Measurements from ENCODE around the gene LSR.
A peak's percentile ranks its signal among the peaks of the same experiment; 100 is the strongest.

The LSR gene

DNA sequence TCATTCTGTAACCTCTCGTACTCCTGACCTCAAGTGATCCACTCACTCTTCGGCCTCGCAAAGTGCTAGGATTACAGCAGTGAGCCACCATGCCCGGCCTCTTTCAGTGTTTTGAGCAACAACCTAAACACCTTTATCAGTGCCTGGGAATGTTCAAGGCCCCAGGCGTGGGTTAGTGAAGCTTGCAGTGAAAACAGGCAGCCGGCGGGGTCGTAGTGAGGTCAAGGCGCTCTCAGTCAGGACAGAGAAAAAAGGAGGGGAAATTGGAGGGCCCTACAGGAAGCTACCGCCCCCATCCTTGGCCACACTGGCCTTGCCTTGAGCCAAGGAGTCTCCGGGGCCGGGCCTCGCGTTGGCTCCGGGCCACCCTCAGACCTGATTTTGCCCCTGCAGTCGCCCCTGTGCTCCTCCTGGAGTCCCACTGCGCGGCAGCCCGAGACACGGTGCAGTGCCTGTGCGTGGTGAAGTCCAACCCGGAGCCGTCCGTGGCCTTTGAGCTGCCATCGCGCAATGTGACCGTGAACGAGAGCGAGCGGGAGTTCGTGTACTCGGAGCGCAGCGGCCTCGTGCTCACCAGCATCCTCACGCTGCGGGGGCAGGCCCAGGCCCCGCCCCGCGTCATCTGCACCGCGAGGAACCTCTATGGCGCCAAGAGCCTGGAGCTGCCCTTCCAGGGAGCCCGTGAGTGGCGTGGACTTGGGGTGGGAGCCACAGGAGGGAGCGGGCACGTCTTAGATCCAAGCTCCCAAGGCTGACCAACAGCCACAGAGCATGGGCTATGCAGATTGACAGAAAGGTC lies 60.9 kb downstream of the LSR start:
- Histone ChIP-seq H3K36me3 (ENCODE audit: control insufficient read depth, insufficient read depth, low read length) (no peaks in the 10 kb centered on the region), H3K27ac (ENCODE audit: low read depth, low read length, severe bottlenecking) (peak overlapping the region; percentile 66), H3K9me3 (ENCODE audit: control insufficient read depth, low read length) (no peaks in the 10 kb centered on the region), H3K4me3 (ENCODE audit: extremely low read depth, insufficient read depth, low read length, poor library complexity, severe bottlenecking) (no peak overlapping the region), H3K4me1 (ENCODE audit: control insufficient read depth, insufficient read depth, low read length, poor library complexity, severe bottlenecking) (peaks cover 5% of the 10 kb centered on the region)
- WGBS, 2 experiments (ENCODE audit: insufficient coverage in 2 of 2) = 90 to 94% methylated on average over 35 to 45 of the region's 47 CpGs

GRCh38 chr19:35310331-35310730 lies 61.5 kb downstream of the LSR start:
- Histone ChIP-seq H3K36me3 (ENCODE audit: control insufficient read depth, insufficient read depth, low read length) (no peaks in the 10 kb centered on the region), H3K9me3 (ENCODE audit: control insufficient read depth, low read length) (no peaks in the 10 kb centered on the region)

GRCh38 chr19:35310811-35311465 lies 62.1 kb downstream of the LSR start:
- H3K4me3 ChIP-seq (ENCODE audit: extremely low read depth, insufficient read depth, low read length, poor library complexity, severe bottlenecking) = no peak overlapping the region
- H3K9me3 ChIP-seq (ENCODE audit: control insufficient read depth, low read length) = no peaks in the 10 kb centered on the region
- WGBS, 2 experiments (ENCODE audit: insufficient coverage in 2 of 2) = 90 to 91% methylated on average over 1 to 4 of the region's 10 CpGs
- no peaks in the 10 kb centered on the region for H3K36me3 ChIP-seq (ENCODE audit: control insufficient read depth, insufficient read depth, low read length)
- H3K4me1 ChIP-seq (ENCODE audit: control insufficient read depth, insufficient read depth, low read length, poor library complexity, severe bottlenecking) = peaks cover 5% of the 10 kb centered on the region
- H3K27ac ChIP-seq (ENCODE audit: low read depth, low read length, severe bottlenecking) = no peak overlapping the region

More at GRCh38 chr19:35310331-35310730, 61.5 kb downstream of the LSR start:
- H3K4me1 ChIP-seq (ENCODE audit: control insufficient read depth, insufficient read depth, low read length, poor library complexity, severe bottlenecking) = peaks cover 5% of the 10 kb centered on the region
- no peak overlapping the region for H3K27ac ChIP-seq (ENCODE audit: low read depth, low read length, severe bottlenecking)
- WGBS, 2 experiments (ENCODE audit: insufficient coverage in 2 of 2) = 94 to 99% methylated on average over 8 to 12 of the region's 12 CpGs
- no peak overlapping the region for H3K4me3 ChIP-seq (ENCODE audit: extremely low read depth, insufficient read depth, low read length, poor library complexity, severe bottlenecking)

GRCh38 chr19:35311901-35312665 lies 63.3 kb downstream of the LSR start:
- Histone ChIP-seq H3K4me3 (ENCODE audit: extremely low read depth, insufficient read depth, low read length, poor library complexity, severe bottlenecking) (no peak overlapping the region), H3K4me1 (ENCODE audit: control insufficient read depth, insufficient read depth, low read length, poor library complexity, severe bottlenecking) (peaks cover 1% of the 10 kb centered on the region), H3K9me3 (ENCODE audit: control insufficient read depth, low read length) (no peaks in the 10 kb centered on the region), H3K27ac (ENCODE audit: low read depth, low read length, severe bottlenecking) (no peak overlapping the region), H3K36me3 (ENCODE audit: control insufficient read depth, insufficient read depth, low read length) (no peaks in the 10 kb centered on the region)
- 85 to 90% methylated on average over 19 to 20 of the region's 21 CpGs for WGBS, 2 experiments (ENCODE audit: insufficient coverage in 2 of 2)

- no peak overlapping the region for H3K4me3 ChIP-seq (ENCODE audit: extremely low read depth, insufficient read depth, low read length, poor library complexity, severe bottlenecking)
- H3K9me3 ChIP-seq (ENCODE audit: control insufficient read depth, low read length) = no peaks in the 10 kb centered on the region
- no peaks in the 10 kb centered on the region for H3K4me1 ChIP-seq (ENCODE audit: control insufficient read depth, insufficient read depth, low read length, poor library complexity, severe bottlenecking)
- whole genome bisulfite sequencing, 2 experiments (ENCODE audit: insufficient coverage in 2 of 2) = 81 to 94% methylated on average over 5 to 7 of the region's 7 CpGs
- H3K36me3 ChIP-seq (ENCODE audit: control insufficient read depth, insufficient read depth, low read length) = no peaks in the 10 kb centered on the region
- no peak overlapping the region for H3K27ac ChIP-seq (ENCODE audit: low read depth, low read length, severe bottlenecking)
These were observed 64.8 kb downstream of the LSR start for GRCh38 chr19:35313587-35313986.

DNA sequence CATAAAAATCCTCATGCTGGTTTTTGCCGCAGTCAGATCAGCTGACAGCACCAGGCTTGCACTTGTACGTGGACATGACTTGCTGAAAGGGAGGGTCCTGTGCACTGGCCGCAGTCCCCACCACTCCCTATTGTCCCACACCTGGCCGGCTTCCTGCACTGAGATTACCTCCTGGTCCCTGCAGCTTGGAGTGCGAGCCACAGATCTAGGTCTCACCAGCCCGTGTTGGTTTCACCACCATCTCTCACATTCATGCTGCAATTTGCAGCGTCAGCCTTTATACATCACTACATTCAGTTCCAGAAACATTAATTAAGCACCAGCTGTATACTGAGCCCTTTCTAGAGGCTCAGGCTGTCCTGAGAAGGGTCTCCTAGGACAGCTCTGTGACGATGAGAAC lies 65.2 kb downstream of the LSR start:
- no peak overlapping the region for H3K27ac ChIP-seq (ENCODE audit: low read depth, low read length, severe bottlenecking)
- 83 to 96% methylated on average over 7 to 8 of the region's 8 CpGs for WGBS, 2 experiments (ENCODE audit: insufficient coverage in 2 of 2)
- H3K36me3 ChIP-seq (ENCODE audit: control insufficient read depth, insufficient read depth, low read length) = no peaks in the 10 kb centered on the region
- H3K9me3 ChIP-seq (ENCODE audit: control insufficient read depth, low read length) = no peaks in the 10 kb centered on the region
- H3K4me1 ChIP-seq (ENCODE audit: control insufficient read depth, insufficient read depth, low read length, poor library complexity, severe bottlenecking) = peaks cover 4% of the 10 kb centered on the region
- H3K4me3 ChIP-seq (ENCODE audit: extremely low read depth, insufficient read depth, low read length, poor library complexity, severe bottlenecking) = no peak overlapping the region

- Histone ChIP-seq H3K36me3 (ENCODE audit: control insufficient read depth, insufficient read depth, low read length) (no peaks in the 10 kb centered on the region), H3K9me3 (ENCODE audit: control insufficient read depth, low read length) (no peaks in the 10 kb centered on the region), H3K27ac (ENCODE audit: low read depth, low read length, severe bottlenecking) (no peak overlapping the region), H3K4me1 (ENCODE audit: control insufficient read depth, insufficient read depth, low read length, poor library complexity, severe bottlenecking) (peaks cover 7% of the 10 kb centered on the region), H3K4me3 (ENCODE audit: extremely low read depth, insufficient read depth, low read length, poor library complexity, severe bottlenecking) (no peak overlapping the region)
- WGBS, 2 experiments (ENCODE audit: insufficient coverage in 2 of 2) = 92 to 95% methylated on average over 8 of the region's 10 CpGs
These were observed 66.2 kb downstream of the LSR start for GRCh38 chr19:35314858-35315470.

GRCh38 chr19:35315883-35316282 lies 67.1 kb downstream of the LSR start:
- 90 to 93% methylated on average over 7 of the region's 9 CpGs for WGBS, 2 experiments (ENCODE audit: insufficient coverage in 2 of 2)
- no peaks in the 10 kb centered on the region for H3K36me3 ChIP-seq (ENCODE audit: control insufficient read depth, insufficient read depth, low read length)

DNA sequence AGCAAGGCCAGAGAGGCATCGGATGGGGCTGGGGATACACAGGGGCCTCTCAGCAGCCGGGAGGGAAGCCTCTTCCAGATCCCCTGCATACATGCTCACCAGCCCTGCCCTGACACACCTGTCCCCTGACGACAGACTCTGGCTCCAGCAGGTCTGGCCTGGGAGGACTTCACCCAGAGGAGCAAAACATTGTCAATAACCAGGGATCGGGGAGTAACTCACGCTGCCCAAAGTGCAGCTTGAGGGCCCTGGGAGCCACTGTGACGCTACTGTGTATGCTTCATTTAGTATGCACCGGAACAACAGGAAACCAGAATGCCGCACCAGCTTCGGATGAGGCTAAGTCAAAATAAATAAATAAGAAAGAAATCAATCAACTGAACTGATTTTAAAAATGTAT lies 67.8 kb downstream of the LSR start:
- Histone ChIP-seq H3K9me3 (ENCODE audit: control insufficient read depth, low read length) (no peaks in the 10 kb centered on the region), H3K4me1 (ENCODE audit: control insufficient read depth, insufficient read depth, low read length, poor library complexity, severe bottlenecking) (peaks cover 10% of the 10 kb centered on the region), H3K4me3 (ENCODE audit: extremely low read depth, insufficient read depth, low read length, poor library complexity, severe bottlenecking) (no peak overlapping the region), H3K36me3 (ENCODE audit: control insufficient read depth, insufficient read depth, low read length) (no peaks in the 10 kb centered on the region), H3K27ac (ENCODE audit: low read depth, low read length, severe bottlenecking) (no peak overlapping the region)
- 90% methylated on average over 4 to 5 of the region's 9 CpGs for WGBS, 2 experiments (ENCODE audit: insufficient coverage in 2 of 2)

More at GRCh38 chr19:35315883-35316282, 67.1 kb downstream of the LSR start:
- Histone ChIP-seq H3K27ac (ENCODE audit: low read depth, low read length, severe bottlenecking) (no peak overlapping the region), H3K4me1 (ENCODE audit: control insufficient read depth, insufficient read depth, low read length, poor library complexity, severe bottlenecking) (peaks cover 10% of the 10 kb centered on the region), H3K9me3 (ENCODE audit: control insufficient read depth, low read length) (no peaks in the 10 kb centered on the region), H3K4me3 (ENCODE audit: extremely low read depth, insufficient read depth, low read length, poor library complexity, severe bottlenecking) (no peak overlapping the region)

All from mesodermal cell (in vitro differentiated cells).